HK-2 (cell line): ENCODE data around the gene MPRIP.
"Not testable (repeated sequence)": the region's sequence is repeated elsewhere in the genome, so short reads cannot be mapped to it uniquely, and the experiment has no call there.

Source experiments
- DNase-seq: peaks from one replicate; pipeline ENCODE4 v3.0.0-alpha.2; 2018; ENCODE audit not compliant: unreplicated experiment

MPRIP gene

GRCh38 chr17:17126131-17127110 lies 84.2 kb downstream of the MPRIP start:
- DNase-seq = no peak

- DNase-seq = no peak
Observed at GRCh38 chr17:17127156-17127555, 84.9 kb downstream of the MPRIP start.

GRCh38 chr17:17127730-17128291 lies 85.6 kb downstream of the MPRIP start:
- DNase-seq = no peak

- no peak for DNase-seq
Observed at GRCh38 chr17:17128476-17129075, 86.3 kb downstream of the MPRIP start.

- DNase-seq = no peak
Observed at GRCh38 chr17:17129466-17129865, 87.2 kb downstream of the MPRIP start.

- DNase-seq = no peak
Observed at GRCh38 chr17:17130077-17130844, 88.0 kb downstream of the MPRIP start.

GRCh38 chr17:17131839-17132238 lies 89.6 kb downstream of the MPRIP start:
- DNase-seq = no peak

- DNase-seq = no peak
Observed at GRCh38 chr17:17132746-17133145, 90.5 kb downstream of the MPRIP start.

GRCh38 chr17:17134051-17134956 lies 92.0 kb downstream of the MPRIP start:
- no peak for DNase-seq

GRCh38 chr17:17134957-17135333 lies 92.7 kb downstream of the MPRIP start:
- no peak for DNase-seq

- DNase-seq = not testable (repeated sequence)
Observed at GRCh38 chr17:17136221-17136620, 94.0 kb downstream of the MPRIP start.

- DNase-seq = no peak
Observed at GRCh38 chr17:17137731-17138585, 95.7 kb downstream of the MPRIP start.

- no peak for DNase-seq
Observed at GRCh38 chr17:17139972-17140589, 97.8 kb downstream of the MPRIP start.

- peak; percentile 59 for DNase-seq
Observed at GRCh38 chr17:17140590-17140980, 98.3 kb downstream of the MPRIP start.

GRCh38 chr17:17141279-17141678 lies 99.0 kb downstream of the MPRIP start:
- DNase-seq = no peak

GRCh38 chr17:17141860-17142552 lies 99.7 kb downstream of the MPRIP start:
- DNase-seq = peak; percentile 22

GRCh38 chr17:17142556-17142955 lies 100.3 kb downstream of the MPRIP start:
- no peak for DNase-seq

- no peak for DNase-seq
Observed at GRCh38 chr17:17143501-17143900, 101.2 kb downstream of the MPRIP start.

GRCh38 chr17:17144061-17144460 lies 101.8 kb downstream of the MPRIP start:
- DNase-seq = no peak
